Measurements from ENCODE around the gene TBXA2R. TPM values are rescaled to one million over a fixed set of nuclear protein-coding genes. Genes with fewer than 3 reads are reported as not detected.

Gene TBXA2R
- total RNA-seq, 1 experiment from 2014 or later: 1.9 TPM

DNA sequence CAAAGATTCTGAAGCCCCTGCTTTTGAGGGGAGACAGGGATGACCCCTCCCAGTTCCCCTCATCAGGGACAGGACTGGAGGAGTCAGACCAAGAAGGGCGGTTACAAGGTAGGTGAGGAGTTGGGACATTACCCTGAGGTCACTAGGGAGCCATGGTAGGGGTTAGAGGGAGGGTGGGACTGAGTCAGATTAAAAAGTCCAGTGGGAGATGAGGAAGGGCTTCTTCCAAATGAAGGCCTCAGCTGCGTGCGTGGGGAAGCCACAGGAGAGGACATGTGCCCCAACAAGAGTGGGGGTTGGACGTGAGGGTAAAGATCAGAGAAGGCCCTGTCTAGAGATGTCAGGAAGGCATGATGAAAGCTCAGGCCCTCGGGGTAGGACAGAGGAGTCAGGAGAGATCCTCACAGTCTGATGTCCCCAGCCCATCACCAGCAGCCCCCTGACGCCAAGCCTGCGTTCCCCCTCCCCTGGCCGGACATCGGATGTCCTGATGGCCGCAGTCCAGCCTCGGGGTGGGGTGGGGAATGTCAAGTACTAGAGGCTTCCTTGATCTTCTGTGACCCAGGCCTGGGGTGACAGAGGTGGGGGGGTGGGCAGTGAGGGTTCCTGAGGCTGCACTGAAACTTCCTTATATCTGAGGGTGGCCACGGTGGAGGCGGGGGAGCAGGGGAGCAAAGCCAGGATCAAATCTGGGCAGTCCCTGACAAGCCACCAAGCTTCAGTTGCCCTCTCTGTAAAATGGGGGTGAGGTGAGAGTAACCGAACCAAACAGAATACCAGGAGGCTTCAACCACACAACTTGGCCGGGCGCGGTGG is 42.8 kb downstream of the TBXA2R start:
- DNase-seq: no peak
- Histone ChIP-seq H3K4me3 (no peak overlapping the region), H3K27me3 (no peaks in the 10 kb centered on the region), H3K9me3 (no peaks in the 10 kb centered on the region), H3K36me3 (no peaks in the 10 kb centered on the region)

DNA sequence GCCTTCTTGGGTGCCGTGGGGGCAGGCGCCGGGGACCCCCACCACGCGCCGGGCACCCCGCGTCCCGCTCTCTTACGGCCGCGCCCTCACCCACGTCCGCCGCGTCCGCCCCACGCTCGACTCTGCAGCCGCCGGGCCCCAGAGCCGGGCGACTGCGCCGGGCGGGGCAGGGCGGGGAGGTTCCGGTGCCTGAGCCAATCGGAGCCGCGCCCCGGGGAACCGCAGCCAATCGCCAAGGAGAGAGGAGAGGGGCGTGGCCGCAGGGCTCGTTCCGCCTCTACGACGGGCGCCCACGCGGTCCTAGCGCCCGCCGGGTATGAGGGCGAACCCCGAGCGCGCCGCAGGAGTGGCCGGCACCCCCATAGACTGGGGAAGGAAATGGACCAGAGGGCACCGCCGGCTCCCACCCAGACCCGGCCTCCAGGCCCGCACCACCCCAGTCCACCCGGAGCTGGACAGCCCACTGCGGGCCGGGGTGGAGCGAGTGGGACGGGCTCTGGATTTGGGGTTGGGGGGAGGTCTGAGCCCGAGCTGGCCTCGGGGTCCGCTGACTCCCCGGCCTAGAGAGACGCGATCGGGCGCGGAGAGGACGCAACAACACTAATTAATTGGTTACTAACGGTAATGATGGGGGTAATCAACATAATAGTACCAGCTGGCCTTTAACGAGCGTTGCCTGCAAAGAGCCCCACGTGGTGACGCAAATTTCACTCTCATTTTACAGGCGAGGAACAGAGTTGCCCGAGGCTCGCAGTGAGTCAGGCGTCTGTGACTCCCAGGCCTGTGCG is 49.0 kb downstream of the TBXA2R start, which contains the start of gene MFSD12:
TSS of gene MFSD12 (minus strand) at position 126 of the 788 bp plus-strand sequence. CDS start 183 bp downstream, outside the sequence.
- peak; percentile 88 for DNase-seq
- H3K27me3 ChIP-seq: no peaks in the 10 kb centered on the region
- H3K36me3 ChIP-seq: no peaks in the 10 kb centered on the region

DNA sequence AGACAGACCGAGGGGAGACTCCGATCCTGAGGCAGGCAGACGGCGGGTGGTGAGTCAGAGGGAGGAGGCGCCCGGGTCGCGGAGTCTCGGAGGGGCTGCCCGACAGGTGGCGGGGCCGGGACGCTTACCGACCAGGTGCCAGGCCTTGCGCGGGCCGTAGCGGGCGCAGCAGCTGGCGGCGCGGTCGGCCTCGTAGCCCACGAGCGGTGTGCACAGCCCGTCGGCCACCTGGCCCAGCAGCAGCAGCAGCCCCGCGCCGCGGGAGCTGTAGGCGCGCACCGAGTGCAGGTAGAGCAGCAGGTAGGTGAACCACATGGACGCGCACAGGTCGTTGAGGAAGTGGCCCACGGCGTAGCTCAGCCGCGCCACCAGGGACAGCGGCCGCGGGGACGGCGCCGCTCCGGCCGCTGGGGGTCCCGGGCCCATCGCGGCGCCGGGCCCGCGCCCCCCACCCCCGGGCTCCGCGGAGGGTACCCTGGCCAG is 49.7 kb downstream of the TBXA2R start:
- Histone ChIP-seq H3K27me3 (no peaks in the 10 kb centered on the region), H3K36me3 (no peaks in the 10 kb centered on the region), H3K9me3 (no peaks in the 10 kb centered on the region), H3K4me3 (peak overlapping the region; percentile 71)
- peak; percentile 47 for DNase-seq

More for the DNA sequence above, 49.0 kb downstream of the TBXA2R start, which contains the start of gene MFSD12:
- Histone ChIP-seq H3K9me3 (no peaks in the 10 kb centered on the region), H3K4me3 (peak within 1 kb of the TSS; percentile 71)

DNA sequence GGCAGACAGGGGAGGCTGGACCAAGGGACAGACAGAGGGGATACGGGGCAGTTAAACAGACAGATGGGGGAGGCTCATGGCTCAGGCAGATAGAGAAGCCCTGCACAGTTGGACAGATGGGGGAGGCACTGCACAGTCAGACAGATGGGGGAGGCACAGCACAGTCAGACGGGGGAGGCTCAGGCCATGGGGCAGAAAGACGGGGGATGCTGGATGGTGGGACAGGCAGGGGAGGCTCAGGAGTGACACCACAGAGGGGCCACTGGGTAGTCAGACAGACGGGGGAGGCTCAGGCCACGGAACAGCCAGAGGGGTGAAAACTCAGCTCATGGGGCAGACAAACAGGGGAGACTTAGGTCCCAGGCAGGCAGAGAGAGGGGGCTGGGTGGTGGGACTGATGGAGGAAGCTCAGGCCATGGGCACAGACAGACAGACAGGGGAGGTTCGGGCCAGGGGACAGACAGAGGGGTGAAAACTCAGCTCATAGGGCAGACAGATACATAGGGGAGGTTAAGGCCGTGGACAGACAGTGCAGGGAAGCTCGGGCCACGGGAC is 50.2 kb downstream of the TBXA2R start:
- H3K36me3 ChIP-seq: no peaks in the 10 kb centered on the region
- no peaks in the 10 kb centered on the region for H3K27me3 ChIP-seq
- peak overlapping the region; percentile 71 for H3K4me3 ChIP-seq
- H3K9me3 ChIP-seq: no peaks in the 10 kb centered on the region
- DNase-seq: no peak

- H3K36me3 ChIP-seq: no peaks in the 10 kb centered on the region
- peak overlapping the region; percentile 71 for H3K4me3 ChIP-seq
- DNase-seq: no peak
- no peaks in the 10 kb centered on the region for H3K9me3 ChIP-seq
- no peaks in the 10 kb centered on the region for H3K27me3 ChIP-seq
Measured at GRCh38 chr19:3555653-3556422, 50.8 kb downstream of the TBXA2R start.

GRCh38 chr19:3554254-3555083 is 52.2 kb downstream of the TBXA2R start:
- no peak overlapping the region for H3K4me3 ChIP-seq
- H3K9me3 ChIP-seq: no peaks in the 10 kb centered on the region
- H3K36me3 ChIP-seq: no peaks in the 10 kb centered on the region
- DNase-seq: no peak
- H3K27me3 ChIP-seq: no peaks in the 10 kb centered on the region

GRCh38 chr19:3551792-3552095 is 54.9 kb downstream of the TBXA2R start:
- no peak overlapping the region for H3K4me3 ChIP-seq
- no peaks in the 10 kb centered on the region for H3K27me3 ChIP-seq
- no peaks in the 10 kb centered on the region for H3K36me3 ChIP-seq
- H3K9me3 ChIP-seq: no peaks in the 10 kb centered on the region
- DNase-seq: no peak

- H3K9me3 ChIP-seq: no peaks in the 10 kb centered on the region
- DNase-seq: no peak
- H3K27me3 ChIP-seq: no peaks in the 10 kb centered on the region
- no peaks in the 10 kb centered on the region for H3K36me3 ChIP-seq
- no peak overlapping the region for H3K4me3 ChIP-seq
Measured at GRCh38 chr19:3550947-3551791, 55.5 kb downstream of the TBXA2R start.

GRCh38 chr19:3549816-3550215 is 56.9 kb downstream of the TBXA2R start:
- no peaks in the 10 kb centered on the region for H3K27me3 ChIP-seq
- no peaks in the 10 kb centered on the region for H3K9me3 ChIP-seq
- DNase-seq: no peak
- H3K36me3 ChIP-seq: no peaks in the 10 kb centered on the region
- no peak overlapping the region for H3K4me3 ChIP-seq

DNA sequence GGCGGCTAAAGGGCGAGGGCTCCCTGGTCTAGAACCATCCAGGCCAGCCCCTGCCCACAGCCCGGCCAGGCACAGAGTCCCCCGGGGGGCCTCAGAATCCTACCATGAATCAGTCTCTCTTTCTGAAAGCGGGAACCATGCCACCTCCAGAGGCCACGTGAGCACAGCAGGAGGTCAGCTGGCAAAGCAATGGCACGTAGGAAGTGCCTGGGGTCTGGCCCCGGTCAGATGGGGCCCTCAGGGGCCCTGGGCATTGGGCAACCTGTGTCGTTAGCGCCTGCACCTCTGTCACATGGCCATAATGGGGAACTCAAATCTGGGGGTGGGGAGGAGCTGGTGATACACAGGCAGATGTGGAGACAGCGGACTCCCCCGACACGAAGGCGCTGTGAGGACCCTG is 58.1 kb downstream of the TBXA2R start:
- H3K27me3 ChIP-seq: no peaks in the 10 kb centered on the region
- H3K36me3 ChIP-seq: no peaks in the 10 kb centered on the region
- H3K4me3 ChIP-seq: no peak overlapping the region
- no peak for DNase-seq
- no peaks in the 10 kb centered on the region for H3K9me3 ChIP-seq

GRCh38 chr19:3547767-3548282 is 58.9 kb downstream of the TBXA2R start:
- DNase-seq: no peak
- no peaks in the 10 kb centered on the region for H3K27me3 ChIP-seq
- no peak overlapping the region for H3K4me3 ChIP-seq
- H3K36me3 ChIP-seq: no peaks in the 10 kb centered on the region
- no peaks in the 10 kb centered on the region for H3K9me3 ChIP-seq

DNA sequence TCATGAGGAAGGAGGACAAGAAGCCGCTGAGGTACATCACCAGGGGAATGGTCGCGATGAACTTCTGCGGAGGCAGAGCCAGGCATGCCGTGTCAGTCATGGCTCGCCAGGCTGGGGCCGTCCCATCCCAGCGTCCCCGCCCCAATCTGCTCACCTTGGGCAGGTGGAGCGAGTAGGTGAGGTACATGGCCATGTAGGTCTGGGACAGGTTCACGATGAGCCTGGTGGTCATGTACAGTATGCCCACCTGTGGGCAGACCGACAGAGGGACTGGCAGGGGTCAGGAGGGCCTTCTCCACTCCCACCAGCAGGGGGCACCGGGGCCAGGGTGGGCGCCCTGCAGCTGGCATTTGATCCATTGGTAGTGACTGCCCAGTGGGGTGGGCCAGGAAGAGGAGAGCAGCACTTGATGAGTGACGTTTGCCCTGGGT is 59.4 kb downstream of the TBXA2R start:
- no peaks in the 10 kb centered on the region for H3K9me3 ChIP-seq
- H3K27me3 ChIP-seq: no peaks in the 10 kb centered on the region
- no peak for DNase-seq

GRCh38 chr19:3546119-3546518 is 60.6 kb downstream of the TBXA2R start:
- no peak for DNase-seq
- Histone ChIP-seq H3K4me3 (no peak overlapping the region), H3K27me3 (no peaks in the 10 kb centered on the region), H3K9me3 (no peaks in the 10 kb centered on the region), H3K36me3 (no peaks in the 10 kb centered on the region)

More for the DNA sequence above, 59.4 kb downstream of the TBXA2R start:
- no peaks in the 10 kb centered on the region for H3K36me3 ChIP-seq
- H3K4me3 ChIP-seq: no peak overlapping the region

DNA sequence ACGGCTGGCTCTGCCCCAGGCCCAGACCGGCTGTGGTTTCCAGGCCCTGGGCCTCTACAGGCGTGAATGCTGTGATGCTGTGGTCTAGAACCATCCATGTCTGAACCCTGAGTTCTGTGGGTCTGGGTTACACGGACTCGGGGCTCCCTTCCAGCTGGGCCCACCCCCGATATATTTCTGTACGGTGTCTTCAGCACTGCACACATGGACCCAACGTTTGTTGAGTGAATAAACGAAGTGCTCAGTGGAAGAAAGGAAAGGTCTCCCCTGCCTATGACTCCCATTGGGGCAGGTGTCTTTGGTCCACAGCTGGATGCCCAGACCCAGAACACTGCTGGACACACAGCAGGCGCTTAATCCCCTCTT is 61.0 kb downstream of the TBXA2R start:
- DNase-seq: no peak
- Histone ChIP-seq H3K4me3 (no peak overlapping the region), H3K9me3 (no peaks in the 10 kb centered on the region), H3K36me3 (no peaks in the 10 kb centered on the region), H3K27me3 (no peaks in the 10 kb centered on the region)
